CD4-positive, alpha-beta T cell treated with Interleukin-15 for 1 hour (primary cell): ENCODE measurements around the gene TANK.
A peak's percentile ranks its signal among the peaks of the same experiment; 100 is the strongest.
"Not testable (repeated sequence)": the region's sequence is repeated elsewhere in the genome, so short reads cannot be mapped to it uniquely, and the experiment has no call there.

ENCODE experiments used
- DNase-seq: peaks from one replicate; pipeline ENCODE4 v3.0.0-alpha.2; 2020

Gene TANK

GRCh38 chr2:161279230-161279815 lies 119.1 kb downstream of the TANK start:
- not testable (repeated sequence) for DNase-seq

GRCh38 chr2:161280906-161281323 lies 120.7 kb downstream of the TANK start:
- DNase-seq, result peak; percentile 62

GRCh38 chr2:161281615-161282310 lies 121.5 kb downstream of the TANK start:
- DNase-seq, result not testable (repeated sequence)

GRCh38 chr2:161282311-161282644 lies 122.0 kb downstream of the TANK start:
- DNase-seq, result peak; percentile 29

DNA sequence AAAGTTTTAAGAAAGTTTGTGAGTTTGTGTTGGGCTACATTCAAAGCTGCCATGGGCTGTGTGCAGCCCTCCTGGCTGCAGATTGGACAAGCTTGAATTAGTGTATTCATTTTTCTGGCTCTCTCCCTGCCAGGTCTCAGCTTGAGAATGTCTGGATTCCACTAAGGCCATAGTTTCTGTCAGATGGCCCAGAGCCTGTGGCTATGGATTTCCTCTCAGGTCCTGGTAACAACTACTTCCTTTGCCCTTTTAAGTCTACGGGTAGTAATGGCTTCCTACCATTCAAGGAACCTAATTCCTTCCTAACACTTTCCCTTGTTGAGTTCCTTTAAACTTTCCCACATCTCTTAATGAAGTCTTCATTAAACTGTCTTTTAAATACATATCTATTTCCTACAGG lies 123.7 kb downstream of the TANK start:
- DNase-seq, result no peak
